AG09319 (cell line): ENCODE results near the gene CTBP2.

Source experiments
- DNase-seq: peaks from one replicate; pipeline ENCODE4 v3.0.0-alpha.2; 2010; ENCODE audit warnings: low read depth; ENCODE audit errors: extremely low read depth
- CTCF ChIP-seq: IDR thresholded peaks from 2 replicates; pipeline ENCODE4 v1.5.1; 2011; ENCODE audit warnings: low read depth, mild to moderate bottlenecking, inconsistent platforms, low read length, moderate library complexity

CTBP2 gene

GRCh38 chr10:125156739-125157480, 3.5 kb downstream of the CTBP2 start:
- DNase-seq: no peak
- no peak for TF ChIP-seq CTCF

- TF ChIP-seq CTCF: no peak
- DNase-seq: no peak
These were observed 4.2 kb downstream of the CTBP2 start for GRCh38 chr10:125156196-125156595.

GRCh38 chr10:125155101-125155500, 5.3 kb downstream of the CTBP2 start:
- no peak for TF ChIP-seq CTCF

GRCh38 chr10:125154529-125154928, 5.8 kb downstream of the CTBP2 start:
- no peak for DNase-seq
- TF ChIP-seq CTCF: no peak

More at GRCh38 chr10:125155101-125155500, 5.3 kb downstream of the CTBP2 start:
- DNase-seq: no peak

- no peak for TF ChIP-seq CTCF
- no peak for DNase-seq
These were observed 6.5 kb downstream of the CTBP2 start for GRCh38 chr10:125153703-125154490.

- TF ChIP-seq CTCF: no peak; the same call in 1 of the 2 replicates
- no peak for DNase-seq
These were observed 7.7 kb downstream of the CTBP2 start for GRCh38 chr10:125152450-125153368.
